Stimulated activated CD8-positive, alpha-beta memory T cell treated with anti-CD3 and anti-CD28 coated beads, Interleukin-7, amount 100 ng/mL, for 48 hours (primary cell): Measurements from ENCODE around the gene PODNL1.
A peak's percentile ranks its signal among the peaks of the same experiment; 100 is the strongest.
"Not testable (repeated sequence)": the region's sequence is repeated elsewhere in the genome, so short reads cannot be mapped to it uniquely, and the experiment has no call there.

Experiments used
- DNase-seq, 2 donors: peaks; one replicate each; pipeline ENCODE4 v3.0.0-alpha.2; 2020; ENCODE audit warnings: low read depth in 1 of 2; ENCODE audit errors: extremely low read depth in 1 of 2

The PODNL1 gene

DNA sequence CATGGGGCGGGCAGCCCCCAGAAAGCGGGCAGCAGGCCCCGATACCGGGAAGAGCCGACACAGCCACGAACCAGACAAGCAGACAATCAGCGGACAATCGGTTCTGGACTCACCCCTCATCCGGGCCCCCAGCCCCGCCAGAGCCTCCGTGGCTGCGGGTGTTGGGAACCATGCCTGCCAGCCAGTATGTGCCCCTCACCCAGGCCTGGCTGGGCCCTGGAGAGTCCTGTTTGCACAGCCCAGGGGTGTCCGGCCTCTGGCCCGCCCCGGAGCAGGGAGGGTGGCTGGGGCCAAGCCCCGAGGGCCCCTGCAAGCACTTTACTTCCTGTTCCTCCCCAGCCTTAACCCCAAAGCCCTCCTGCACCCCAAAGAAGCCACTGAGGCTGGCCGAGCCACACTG lies 7.8 kb downstream of the PODNL1 start:
- DNase-seq = no peak

DNA sequence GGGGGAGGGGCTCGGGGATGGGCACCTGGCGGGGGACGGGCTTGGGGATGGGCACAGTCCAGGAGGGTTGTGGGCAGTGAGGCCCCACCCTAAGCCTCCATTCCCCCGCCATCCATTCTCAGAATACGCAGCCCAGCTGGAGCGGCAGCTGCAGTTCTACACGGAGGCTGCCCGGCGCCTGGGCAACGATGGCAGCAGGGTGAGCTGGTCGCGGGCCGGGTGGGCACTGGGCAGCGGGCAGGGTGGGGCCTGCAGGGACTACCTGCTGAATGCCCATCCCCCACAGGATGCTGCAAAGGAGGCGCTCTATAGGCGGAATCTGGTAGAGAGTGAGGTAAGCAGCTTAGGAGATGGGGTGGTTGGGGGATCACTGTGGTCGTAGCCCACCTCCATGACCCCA lies 8.3 kb downstream of the PODNL1 start:
- no peak for DNase-seq

DNA sequence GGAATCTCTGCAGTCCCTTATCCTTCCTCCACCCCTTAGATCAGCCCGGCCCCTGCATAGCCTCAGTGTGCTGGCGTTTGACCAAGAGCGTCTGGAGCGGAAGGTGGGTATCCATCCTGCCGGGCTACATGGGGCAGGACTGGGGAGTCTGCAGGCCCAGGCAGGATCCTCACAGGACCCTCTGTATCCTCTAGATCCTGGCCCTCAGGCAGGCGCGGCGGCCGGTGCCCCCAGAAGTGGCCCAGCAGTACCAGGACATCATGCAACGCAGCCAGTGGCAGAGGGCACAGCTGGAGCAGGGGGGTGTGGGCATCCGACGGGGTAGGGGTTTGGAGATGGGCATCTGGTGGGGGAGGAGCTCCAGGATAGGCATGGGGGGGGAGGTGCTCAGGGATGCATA lies 8.9 kb downstream of the PODNL1 start:
- no peak for DNase-seq

DNA sequence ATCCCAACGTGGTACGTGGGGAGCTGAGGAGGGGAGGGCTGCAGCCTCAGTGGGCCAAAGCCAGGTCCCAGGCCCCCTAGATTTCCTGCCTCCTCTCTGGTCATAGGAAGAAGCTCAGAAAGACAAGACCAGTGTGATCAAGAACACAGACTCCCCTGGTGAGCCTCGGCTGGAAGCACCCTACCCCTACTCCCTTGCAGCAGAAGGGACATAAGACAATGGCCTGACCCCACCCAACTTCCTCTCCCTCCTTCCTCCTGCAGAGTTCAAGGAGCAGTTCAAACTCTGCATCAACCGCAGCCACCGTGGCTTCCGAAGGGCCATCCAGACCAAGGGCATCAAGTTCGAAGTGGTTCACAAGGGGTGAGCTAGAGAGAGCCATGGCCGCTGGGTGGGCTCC lies 11.5 kb downstream of the PODNL1 start:
- no peak for DNase-seq

DNA sequence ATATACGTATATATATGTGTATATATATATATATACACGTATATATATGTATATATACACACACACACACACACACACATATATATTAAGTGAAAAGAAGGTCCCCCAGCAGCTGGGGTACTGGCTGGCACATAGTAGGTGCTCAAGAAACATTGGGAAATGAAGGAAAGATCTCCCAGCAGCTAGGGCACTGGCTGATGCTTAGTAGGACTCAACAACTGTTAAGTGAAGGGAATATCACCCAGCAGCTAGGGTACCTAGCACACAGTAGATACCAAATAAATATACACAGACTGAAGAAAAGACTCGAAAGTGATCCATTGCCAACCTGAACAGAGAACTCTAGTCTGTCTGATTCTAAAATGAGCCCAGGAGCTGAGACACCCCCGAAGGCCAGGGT lies 12.2 kb downstream of the PODNL1 start:
- DNase-seq = no peak

DNA sequence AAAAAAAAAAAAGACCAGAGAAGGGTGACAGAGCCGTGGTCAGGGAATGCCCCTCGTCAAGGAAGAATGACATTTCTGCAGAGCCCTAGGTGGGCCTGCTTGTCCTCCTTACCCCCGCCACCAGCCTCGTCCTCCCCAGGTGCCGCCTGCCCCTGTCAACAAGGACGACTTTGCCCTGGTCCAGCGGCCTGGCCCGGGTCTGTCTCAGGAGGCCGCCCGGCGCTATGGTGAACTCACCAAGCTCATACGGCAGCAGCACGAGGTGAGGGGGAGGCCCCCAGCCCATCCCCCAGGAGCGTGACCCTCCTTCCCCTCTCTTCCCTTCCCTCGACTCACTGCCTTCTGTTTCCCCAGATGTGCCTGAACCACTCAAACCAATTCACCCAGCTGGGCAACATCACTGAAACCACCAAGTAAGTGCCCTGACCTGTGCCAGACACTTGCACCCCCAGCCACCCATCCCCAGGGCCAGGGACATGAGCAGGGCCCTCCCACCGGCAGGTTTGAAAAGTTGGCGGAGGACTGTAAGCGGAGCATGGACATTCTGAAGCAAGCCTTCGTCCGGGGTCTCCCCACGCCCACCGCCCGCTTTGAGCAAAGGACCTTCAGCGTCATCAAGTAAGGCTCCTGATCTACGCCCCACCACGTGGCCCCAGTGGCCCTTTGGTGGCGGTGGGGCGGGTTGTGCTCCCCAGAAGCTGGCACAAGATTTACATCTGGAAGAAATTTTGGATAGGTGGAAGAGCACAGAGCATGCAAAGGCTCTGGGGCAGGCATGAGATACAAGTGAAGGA lies 14.8 kb downstream of the PODNL1 start:
- DNase-seq = no peak

DNA sequence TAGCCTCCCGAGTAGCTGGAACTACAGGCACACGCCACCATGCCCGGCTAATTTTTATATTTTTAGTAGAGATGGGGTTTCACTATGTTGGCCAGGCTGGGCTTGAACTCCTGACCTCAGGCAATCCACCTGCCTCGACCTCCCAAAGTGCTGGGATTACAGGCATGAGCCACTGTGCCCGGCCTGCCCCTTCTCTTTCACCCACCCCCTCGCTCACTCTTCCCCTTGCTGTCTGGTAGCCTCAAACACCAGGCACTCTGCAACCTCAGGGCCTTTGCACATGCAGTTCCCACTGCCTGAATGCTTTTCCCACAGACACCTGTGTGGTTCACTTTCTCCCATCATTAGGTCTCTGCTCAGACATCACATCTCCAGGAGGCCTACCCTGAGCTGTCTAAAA lies 16.1 kb downstream of the PODNL1 start:
- DNase-seq = not testable (repeated sequence)

DNA sequence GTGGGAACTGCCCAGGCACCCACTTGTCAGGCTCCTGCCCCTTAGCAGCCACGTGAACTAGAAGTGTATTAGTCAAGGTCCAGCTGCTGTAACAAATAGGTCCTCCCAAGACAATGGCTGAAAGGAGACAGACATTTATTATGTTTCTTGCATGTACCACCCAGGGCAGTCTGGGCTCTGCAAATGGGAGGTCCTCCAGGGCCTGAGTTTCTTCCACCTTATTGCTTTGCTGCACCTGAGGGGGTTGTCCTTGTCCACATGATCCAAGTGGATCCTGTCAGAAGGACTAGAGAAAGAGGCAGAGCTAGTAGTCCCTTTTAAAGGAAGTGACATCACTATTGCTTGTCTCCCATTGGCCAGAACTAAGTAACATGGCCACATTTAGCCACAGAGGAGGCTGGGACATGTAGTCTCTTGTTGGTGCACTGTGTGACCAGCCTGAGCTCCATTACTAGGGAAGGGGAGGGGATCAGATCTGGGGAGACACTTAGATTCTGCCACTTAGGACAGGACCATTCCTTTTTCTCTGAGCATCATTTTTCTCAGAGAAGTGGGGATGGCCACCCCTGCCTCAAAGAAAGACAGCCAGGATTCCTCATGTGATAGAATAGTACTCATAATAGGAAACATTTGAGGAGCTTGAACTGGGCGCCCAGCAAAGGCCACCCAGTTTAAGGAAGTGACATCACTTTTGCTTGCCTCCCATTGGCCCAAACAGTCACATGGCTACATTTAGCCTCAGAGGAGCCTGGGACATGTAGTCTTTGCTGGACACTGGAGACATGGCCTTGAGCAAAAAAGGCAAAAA lies 17.1 kb downstream of the PODNL1 start:
- peak in 1 of 2 donors; percentile 25 for DNase-seq

DNA sequence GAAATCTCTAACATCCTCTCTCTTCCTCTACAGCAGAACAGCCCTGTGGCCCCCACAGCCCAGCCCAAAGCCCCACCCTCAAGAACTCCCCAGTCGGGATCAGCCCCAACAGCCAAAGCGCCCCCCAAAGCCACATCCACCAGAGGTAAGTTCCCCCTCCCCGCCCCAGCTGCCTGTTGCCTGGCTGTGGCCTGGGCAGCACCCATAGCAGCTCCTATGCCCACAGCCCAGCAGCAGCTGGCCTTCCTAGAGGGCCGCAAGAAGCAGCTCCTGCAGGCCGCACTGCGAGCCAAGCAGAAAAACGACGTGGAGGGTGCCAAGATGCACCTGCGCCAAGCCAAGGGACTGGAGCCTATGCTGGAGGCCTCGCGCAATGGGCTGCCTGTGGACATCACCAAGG lies 17.7 kb downstream of the PODNL1 start:
- no peak for DNase-seq

DNA sequence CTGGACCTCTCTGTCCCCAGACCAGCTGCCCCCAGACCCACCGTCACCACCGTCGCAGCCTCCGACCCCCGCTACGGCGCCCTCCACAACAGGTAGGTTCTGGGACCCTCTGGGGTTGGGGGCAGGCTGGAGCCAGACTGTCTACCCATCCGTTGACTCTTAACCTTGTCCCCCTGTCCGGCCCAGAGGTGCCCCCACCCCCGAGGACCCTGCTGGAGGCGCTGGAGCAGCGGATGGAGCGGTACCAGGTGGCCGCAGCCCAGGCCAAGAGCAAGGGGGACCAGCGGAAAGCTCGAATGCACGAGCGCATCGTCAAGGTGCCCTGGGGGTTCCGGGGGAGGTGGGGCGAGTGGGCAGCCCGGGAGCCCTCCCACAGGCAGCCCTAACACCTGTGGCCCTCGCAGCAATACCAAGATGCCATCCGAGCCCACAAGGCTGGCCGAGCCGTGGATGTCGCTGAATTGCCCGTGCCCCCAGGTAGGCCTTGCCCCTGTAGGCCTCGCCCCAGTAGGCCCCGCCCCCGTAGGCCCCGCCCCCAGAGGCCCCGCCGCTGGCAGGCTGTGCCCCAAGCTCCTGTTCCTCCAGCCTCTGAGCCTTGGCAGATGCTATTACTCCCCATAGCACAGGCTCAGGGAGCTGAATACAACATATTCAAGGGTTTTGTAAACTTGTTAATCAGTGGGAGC lies 19.3 kb downstream of the PODNL1 start:
- no peak for DNase-seq

DNA sequence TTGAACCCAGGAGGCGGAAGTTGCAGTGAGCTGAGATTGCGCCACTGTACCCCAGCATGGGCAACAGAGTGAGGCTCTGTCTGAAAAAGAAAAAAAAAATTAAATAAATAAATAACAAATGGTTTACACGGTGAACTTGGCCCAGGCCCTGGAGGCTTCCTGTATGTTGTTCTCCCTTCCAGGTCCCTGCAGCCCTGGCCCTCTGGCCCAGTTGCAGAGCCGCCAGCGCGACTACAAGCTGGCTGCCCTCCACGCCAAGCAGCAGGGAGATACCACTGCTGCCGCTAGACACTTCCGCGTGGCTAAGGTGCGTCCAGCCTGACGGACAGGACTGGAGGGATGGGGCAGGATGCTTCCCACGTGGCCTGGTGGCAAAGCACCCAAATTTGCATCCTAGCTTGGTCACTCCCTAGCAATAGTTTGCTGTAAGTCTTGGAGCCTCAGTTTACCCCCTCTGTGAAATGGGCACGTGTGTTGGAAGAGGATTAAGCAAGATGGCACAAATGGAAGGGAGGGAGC lies 20.3 kb downstream of the PODNL1 start:
- DNase-seq = no peak

DNA sequence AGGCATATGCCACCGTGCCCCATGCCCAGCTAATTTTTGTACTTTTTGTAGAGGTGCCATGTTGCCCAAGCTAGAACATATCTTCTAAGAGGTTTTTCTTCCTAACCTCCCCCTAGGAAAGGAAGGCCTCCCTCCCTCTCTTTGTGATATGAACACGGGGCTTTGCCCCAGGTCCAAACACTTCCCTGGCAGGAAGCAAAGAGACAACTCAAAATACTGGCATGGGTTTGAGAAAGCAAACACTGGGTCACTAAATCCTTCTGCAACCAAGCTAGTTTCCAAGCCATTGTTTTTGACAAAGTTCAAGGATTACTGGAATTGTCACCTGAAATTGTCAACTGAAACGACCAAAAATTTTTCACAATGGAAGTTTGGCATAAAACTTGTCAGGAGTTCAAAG lies 23.4 kb downstream of the PODNL1 start:
- no peak for DNase-seq

DNA sequence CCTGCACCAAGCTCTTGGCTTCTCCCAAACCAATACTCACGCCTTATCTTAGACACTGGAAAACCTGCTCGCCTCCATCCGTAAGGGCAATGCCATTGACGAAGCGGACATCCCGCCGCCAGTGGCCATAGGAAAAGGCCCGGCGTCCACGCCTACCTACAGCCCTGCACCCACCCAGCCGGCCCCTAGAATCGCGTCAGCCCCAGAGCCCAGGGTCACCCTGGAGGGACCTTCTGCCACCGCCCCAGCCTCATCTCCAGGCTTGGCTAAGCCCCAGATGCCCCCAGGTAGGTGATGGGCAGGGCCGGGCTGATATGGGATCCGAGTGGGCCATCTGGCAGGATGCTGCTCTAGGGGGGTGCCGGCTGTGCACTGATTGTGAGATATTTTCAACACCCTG lies 24.9 kb downstream of the PODNL1 start:
- no peak for DNase-seq

DNA sequence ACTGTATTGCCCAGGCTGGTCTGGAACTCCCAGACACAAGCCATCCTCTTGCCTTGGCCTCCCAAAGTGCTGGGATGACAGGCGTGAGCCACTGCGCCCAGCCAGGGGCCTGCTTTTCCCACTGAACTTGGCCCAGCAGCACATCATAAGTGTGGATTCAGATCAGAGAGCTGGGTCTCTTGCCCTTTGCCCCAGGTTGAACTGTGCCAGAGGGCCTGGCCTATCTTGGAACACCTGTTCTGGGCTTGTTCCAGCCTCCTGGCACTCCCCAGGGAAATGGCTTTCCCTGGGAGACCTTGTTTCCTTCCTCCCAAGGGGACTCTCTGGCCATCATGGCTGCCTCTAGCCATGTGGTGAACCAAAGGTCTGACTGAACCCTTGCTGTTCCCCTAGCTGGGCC lies 28.8 kb downstream of the PODNL1 start:
- no peak for DNase-seq

DNA sequence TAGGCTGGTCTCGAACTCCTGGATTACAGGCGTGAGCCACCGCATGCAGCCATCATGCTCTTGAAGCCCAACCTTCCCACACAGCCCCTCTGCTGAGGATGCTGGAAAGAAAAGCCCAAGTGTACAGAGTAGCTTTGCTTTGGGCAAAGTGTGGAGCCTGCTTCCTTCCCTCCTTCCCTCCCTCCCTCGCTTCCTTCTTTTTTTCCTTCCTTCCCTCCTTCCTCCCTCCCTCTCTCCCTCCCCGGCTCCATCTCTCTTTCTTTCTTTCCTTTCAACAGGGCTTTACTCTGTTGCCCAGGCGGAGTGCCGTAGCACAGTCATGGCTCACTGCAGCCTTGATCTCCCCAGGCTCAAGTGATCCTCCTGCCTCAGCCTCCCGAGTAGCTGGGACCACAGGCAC lies 29.5 kb downstream of the PODNL1 start:
- no peak for DNase-seq

DNA sequence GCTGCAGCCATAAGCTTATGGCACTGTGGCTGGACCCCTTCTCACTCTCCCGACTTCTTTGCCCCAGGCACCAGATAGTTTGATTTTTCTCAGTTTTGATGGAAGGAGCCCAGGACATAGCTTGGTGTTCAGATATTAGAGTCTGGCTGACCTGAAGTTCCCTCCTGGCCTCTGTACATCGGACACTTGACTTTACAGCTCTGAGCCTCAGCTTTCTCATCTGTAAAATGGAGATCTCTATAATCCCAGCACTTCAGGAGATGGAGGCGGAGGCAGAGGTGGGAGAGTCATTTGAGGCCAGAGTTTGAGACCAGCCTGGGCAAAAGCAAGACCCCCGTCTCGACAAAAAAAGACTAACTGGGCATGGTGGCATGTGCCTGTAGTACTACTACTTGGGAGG lies 31.3 kb downstream of the PODNL1 start:
- no peak for DNase-seq

DNA sequence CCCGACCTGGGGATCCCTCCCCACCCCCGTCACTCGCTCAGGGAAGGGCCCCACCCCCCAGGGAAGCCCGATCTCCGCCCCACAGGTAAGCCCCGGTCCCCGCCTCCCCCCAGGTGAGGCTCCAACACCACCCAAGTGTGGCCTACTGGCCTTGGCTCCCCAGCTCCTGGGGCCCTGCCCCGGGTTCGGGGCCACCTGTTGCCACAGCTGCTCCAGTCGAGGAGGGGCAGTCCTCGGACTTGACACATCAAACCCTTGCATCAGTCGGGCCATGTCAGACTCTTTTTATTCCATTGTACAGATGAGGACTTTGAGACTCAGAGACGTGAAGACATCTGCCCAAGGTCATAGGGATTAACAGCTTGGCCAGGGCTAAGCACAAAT lies 31.7 kb downstream of the PODNL1 start:
- DNase-seq = no peak

DNA sequence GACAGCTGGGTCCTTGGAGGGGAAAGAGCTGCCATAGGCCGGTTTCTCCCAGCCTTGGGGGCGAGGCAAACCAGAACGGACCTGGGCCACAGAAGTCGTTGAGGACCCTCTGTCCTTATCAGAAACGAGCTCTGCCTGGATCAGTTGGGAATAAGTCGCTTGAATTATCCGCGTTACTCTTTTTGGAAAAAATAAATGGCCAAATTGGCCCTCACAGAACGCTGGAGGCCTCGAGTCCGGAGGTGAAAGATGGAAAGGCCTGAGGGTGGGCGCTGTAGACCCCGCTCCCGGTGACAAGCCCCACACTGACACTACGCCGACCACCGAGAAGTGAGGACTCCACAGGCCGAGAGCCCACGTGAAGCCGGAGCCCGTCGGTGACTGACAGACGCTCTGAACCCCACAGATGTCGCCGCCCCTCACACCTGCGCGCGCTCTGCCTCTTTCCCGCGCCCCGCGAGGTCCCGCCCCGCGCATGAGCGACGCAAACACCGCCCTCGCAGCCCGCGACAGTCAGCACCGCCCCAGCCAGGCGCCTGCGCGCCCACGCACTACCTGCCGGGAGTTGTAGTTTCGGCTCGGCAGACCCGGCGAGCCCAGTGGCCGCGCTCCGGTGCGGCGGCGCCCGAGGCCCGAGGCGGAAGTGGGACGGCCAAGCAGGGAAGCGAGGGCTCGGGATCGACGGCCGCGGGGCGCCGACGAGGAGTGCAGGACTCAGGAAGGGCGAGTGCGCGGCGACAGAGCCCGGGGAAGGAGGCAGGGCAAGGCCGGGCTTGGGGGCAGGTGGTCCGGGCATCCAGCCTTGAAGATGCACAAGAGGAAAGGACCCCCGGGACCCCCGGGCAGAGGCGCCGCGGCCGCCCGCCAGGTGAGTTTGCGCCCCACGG lies 32.3 kb downstream of the PODNL1 start, which contains the start of the genes BRME1 and CC2D1A:
TSS of gene BRME1 (minus strand) at position 484 of the 887 bp plus-strand sequence. CDS start 1,225 bp downstream, outside the sequence.
TSS of gene CC2D1A (plus strand) at position 568 of the 887 bp plus-strand sequence. CDS start at position 809, 241 bp downstream.
- DNase-seq = peak; percentile 88 to 95

DNA sequence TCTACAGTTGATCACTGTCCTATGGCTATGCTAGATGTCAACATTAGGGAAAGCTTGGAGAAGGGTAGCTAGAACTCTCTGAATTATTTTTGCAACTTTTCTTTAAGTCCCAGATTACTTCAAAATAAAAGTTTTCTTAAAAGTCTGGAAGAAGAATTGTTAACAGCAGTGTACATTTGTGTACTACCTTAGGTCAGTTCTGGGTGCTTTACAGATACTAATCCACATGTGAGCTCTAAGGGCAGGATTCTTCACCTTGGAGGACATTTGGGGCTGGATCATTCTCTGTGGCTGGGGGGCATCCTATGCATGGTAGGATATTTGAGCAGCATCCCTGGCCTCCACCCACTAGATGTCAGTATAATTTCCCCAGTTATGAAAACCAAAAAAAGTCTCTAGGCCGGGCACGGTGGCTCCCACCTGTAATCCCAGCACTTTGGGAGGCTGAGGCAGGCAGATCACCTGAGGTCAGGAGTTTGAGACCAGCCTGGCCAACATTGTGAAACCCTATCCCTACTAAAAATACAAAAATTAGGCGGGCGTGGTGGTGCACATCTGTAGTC lies 35.1 kb downstream of the PODNL1 start:
- no peak for DNase-seq
